WTC11 (cell line): ENCODE measurements around the gene BCAT1. TPM values are rescaled to one million over a fixed set of nuclear protein-coding genes. Genes with fewer than 3 reads are reported as not detected.
A peak's percentile ranks its signal among the peaks of the same experiment; 100 is the strongest.

Experiments
- ATAC-seq: fragments of 200-7000 bp; cut with Tn5 transposase; 2 replicates; pipeline ENCODE4 v1.10.0; 2021; ENCODE audit warnings: mild to moderate bottlenecking, moderate library complexity
- CTCF ChIA-PET: fragments of 300-600 bp; sonication (Branson Sonifier 250); formaldehyde crosslinking; loops from one replicate; lab custom pipeline; 2021; ENCODE audit warnings: antibody characterized with exemption; lab: Charles Lee
- POLR2A ChIA-PET: fragments of 350-600 bp; sonication (Branson Sonifier 250); formaldehyde crosslinking; loops from one replicate; lab custom pipeline; 2021; ENCODE audit warnings: antibody characterized with exemption; lab: Charles Lee
- DNase-seq: peaks from one replicate; pipeline ENCODE4 v3.0.0; 2021; ENCODE audit warnings: low spot score
- H3K27ac Mint-ChIP-seq: 2 replicates; pipeline ENCODE4 v1.8.0; 2021; ENCODE audit warnings: mixed read lengths
- H3K27me3 Mint-ChIP-seq: 2 replicates; pipeline ENCODE4 v1.8.0; 2021; ENCODE audit warnings: low read depth, mild to moderate bottlenecking, moderate library complexity, mixed read lengths
- H3K36me3 Mint-ChIP-seq: 2 replicates; pipeline ENCODE4 v1.8.0; 2021; ENCODE audit warnings: mixed read lengths
- H3K4me1 Mint-ChIP-seq: 2 replicates; pipeline ENCODE4 v1.8.0; 2022; ENCODE audit warnings: mixed read lengths
- H3K4me3 Mint-ChIP-seq: 2 replicates; pipeline ENCODE4 v1.8.0; 2021; ENCODE audit warnings: mild to moderate bottlenecking, moderate library complexity, mixed read lengths
- H3K9me3 Mint-ChIP-seq: 2 replicates; pipeline ENCODE4 v1.8.0; 2021; ENCODE audit warnings: mixed read lengths
- ARID4B ChIP-seq: sonication (generic); formaldehyde crosslinking; IDR thresholded peaks from 2 replicates; pipeline ENCODE4 v1.8.0; 2023; ENCODE audit warnings: missing genetic modification reagents, mild to moderate bottlenecking, borderline replicate concordance
- ATF1 ChIP-seq: sonication (generic); formaldehyde crosslinking; IDR thresholded peaks from 2 replicates; pipeline ENCODE4 v1.8.1; 2023; ENCODE audit warnings: mild to moderate bottlenecking, moderate library complexity, missing genetic modification reagents
- ATF3 ChIP-seq: sonication (generic); formaldehyde crosslinking; conservative IDR thresholded peaks from 2 replicates; pipeline ENCODE4 v1.8.1; 2022; ENCODE audit warnings: mild to moderate bottlenecking, missing genetic modification reagents
- CBFB ChIP-seq: sonication (generic); formaldehyde crosslinking; IDR thresholded peaks from 2 replicates; pipeline ENCODE4 v1.8.1; 2022; ENCODE audit warnings: mild to moderate bottlenecking, low read depth, missing genetic modification reagents
- CREM ChIP-seq: sonication (generic); formaldehyde crosslinking; IDR thresholded peaks from 2 replicates; pipeline ENCODE4 v1.8.1; 2022; ENCODE audit warnings: mild to moderate bottlenecking, missing genetic modification reagents, moderate library complexity
- ERG ChIP-seq: fragments of 250-450 bp; sonication (Bioruptor Pico); IDR thresholded peaks from 2 replicates; pipeline ENCODE4 v1.8.0; 2021; ENCODE audit warnings: mild to moderate bottlenecking
- FOXP1 ChIP-seq: sonication (generic); formaldehyde crosslinking; IDR thresholded peaks from 2 replicates; pipeline ENCODE4 v1.8.0; 2022; ENCODE audit warnings: missing genetic modification reagents, mild to moderate bottlenecking, moderate library complexity, borderline replicate concordance
- GTF2I ChIP-seq: fragments of 250-450 bp; sonication (Bioruptor Pico); conservative IDR thresholded peaks from 2 replicates; pipeline ENCODE4 v1.4.0; 2021; ENCODE audit warnings: mild to moderate bottlenecking
- MXD4 ChIP-seq: fragments of 250-450 bp; sonication (Bioruptor Pico); IDR thresholded peaks from 2 replicates; pipeline ENCODE4 v1.8.0; 2021; ENCODE audit warnings: mild to moderate bottlenecking, moderate library complexity, borderline replicate concordance
- NFE2L1 ChIP-seq: sonication (generic); formaldehyde crosslinking; IDR thresholded peaks from 2 replicates; pipeline ENCODE4 v1.8.1; 2023; ENCODE audit warnings: missing genetic modification reagents
- NR3C1 ChIP-seq: sonication (generic); formaldehyde crosslinking; conservative IDR thresholded peaks from 2 replicates; pipeline ENCODE4 v1.8.1; 2023; ENCODE audit warnings: low read depth, mild to moderate bottlenecking, missing genetic modification reagents
- OVOL2 ChIP-seq: fragments of 250-450 bp; sonication (Bioruptor Pico); IDR thresholded peaks from 2 replicates; pipeline ENCODE4 v1.9.0; 2021; ENCODE audit warnings: mild to moderate bottlenecking, borderline replicate concordance
- TP53 ChIP-seq: sonication (generic); formaldehyde crosslinking; IDR thresholded peaks from 2 replicates; pipeline ENCODE4 v1.8.1; 2023; ENCODE audit warnings: mild to moderate bottlenecking, missing genetic modification reagents
- ZNF232 ChIP-seq: sonication (generic); formaldehyde crosslinking; IDR thresholded peaks from 2 replicates; pipeline ENCODE4 v1.8.0; 2022; ENCODE audit warnings: mild to moderate bottlenecking, missing genetic modification reagents
- ZNF423 ChIP-seq: fragments of 250-450 bp; sonication (Bioruptor Pico); IDR thresholded peaks from 2 replicates; pipeline ENCODE4 v2.1.2; 2022; ENCODE audit warnings: mild to moderate bottlenecking, moderate library complexity
- ZNF532 ChIP-seq: fragments of 250-450 bp; sonication (Bioruptor Pico); IDR thresholded peaks from 2 replicates; pipeline ENCODE4 v1.9.0; 2021; ENCODE audit warnings: mild to moderate bottlenecking, borderline replicate concordance
- total RNA-seq: library from RNA; stranded (reverse); gene quantifications from 3 replicates; pipeline ENCODE4 v1.2.3, GENCODE V29; 2021
- TF ChIP-seq, protein P1 (sequence below): sonication (generic); formaldehyde crosslinking; IDR thresholded peaks from 2 replicates; pipeline ENCODE4 v1.8.1; 2023; ENCODE audit warnings: mild to moderate bottlenecking, missing genetic modification reagents, moderate library complexity
- TF ChIP-seq, protein P2 (sequence below): fragments of 250-450 bp; sonication (Bioruptor Pico); IDR thresholded peaks from 2 replicates; pipeline ENCODE4 v1.9.0; 2021; ENCODE audit warnings: mild to moderate bottlenecking
- TF ChIP-seq, protein P3 (sequence below): sonication (generic); formaldehyde crosslinking; IDR thresholded peaks from 2 replicates; pipeline ENCODE4 v1.8.0; 2023; ENCODE audit warnings: missing genetic modification reagents
- TF ChIP-seq, protein P4 (sequence below): sonication (generic); formaldehyde crosslinking; IDR thresholded peaks from 2 replicates; pipeline ENCODE4 v1.8.1; 2022; ENCODE audit warnings: low read depth, missing genetic modification reagents, borderline replicate concordance

BCAT1 gene
- total RNA-seq, 1 experiment from 2014 or later = 267 TPM

GRCh38 chr12:24974216-24974615, 25.3 kb upstream of the BCAT1 start (continued):
- TF ChIP-seq ARID4B (CRISPR knock-in tag) (no peak), ERG (CRISPR knock-in tag) (no peak)

DNA sequence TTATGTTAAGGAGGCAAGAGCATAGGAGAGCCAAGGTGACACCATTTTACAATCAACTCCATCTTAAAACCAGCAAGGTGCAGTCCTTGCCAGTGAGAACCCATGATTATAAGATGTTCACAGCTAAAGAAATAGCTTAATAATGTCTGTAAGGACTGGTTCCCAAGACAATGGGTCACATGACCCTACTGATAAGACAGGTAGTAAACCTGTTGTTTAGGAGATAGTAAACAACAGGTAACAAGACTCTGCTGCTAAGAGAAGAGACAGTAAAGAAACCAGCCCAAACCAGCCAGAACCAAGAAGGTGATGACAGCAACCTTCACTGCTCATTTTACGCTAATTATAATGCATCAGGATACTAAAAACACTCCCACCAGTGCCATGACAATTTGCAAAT, 23.2 kb upstream of the BCAT1 start:
- peaks cover 12% of the 10 kb centered on the region for H3K36me3 Mint-ChIP-seq
- H3K4me1 Mint-ChIP-seq = no peaks in the 10 kb centered on the region
- no peak overlapping the region for H3K27ac Mint-ChIP-seq
- peaks cover 22% of the 10 kb centered on the region for H3K9me3 Mint-ChIP-seq
- ChIA-PET POLR2A (interaction anchor here (1.0 kb wide), 1 partner anchor 14 kb away, joined by 4 read pairs; no protein-coding TSS in a partner anchor), CTCF (interaction anchor here (1.6 kb wide), 1 partner anchor 19 kb away, joined by 3 read pairs; no protein-coding TSS in a partner anchor)
- no peak for ATAC-seq
- no peak for TF ChIP-seq ZNF232 (CRISPR knock-in tag)
- TF ChIP-seq, protein P1, sequence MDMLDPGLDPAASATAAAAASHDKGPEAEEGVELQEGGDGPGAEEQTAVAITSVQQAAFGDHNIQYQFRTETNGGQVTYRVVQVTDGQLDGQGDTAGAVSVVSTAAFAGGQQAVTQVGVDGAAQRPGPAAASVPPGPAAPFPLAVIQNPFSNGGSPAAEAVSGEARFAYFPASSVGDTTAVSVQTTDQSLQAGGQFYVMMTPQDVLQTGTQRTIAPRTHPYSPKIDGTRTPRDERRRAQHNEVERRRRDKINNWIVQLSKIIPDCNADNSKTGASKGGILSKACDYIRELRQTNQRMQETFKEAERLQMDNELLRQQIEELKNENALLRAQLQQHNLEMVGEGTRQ (CRISPR knock-in tag) = peak; percentile 34
- H3K4me3 Mint-ChIP-seq = no peak overlapping the region
- no peak for DNase-seq
- H3K27me3 Mint-ChIP-seq = no peaks in the 10 kb centered on the region; the same call in 1 of the 2 replicates

GRCh38 chr12:24970177-24970576, 21.3 kb upstream of the BCAT1 start:
- ATAC-seq = no peak
- TF ChIP-seq ZNF423 (CRISPR knock-in tag) (no peak), OVOL2 (CRISPR knock-in tag) (no peak), NFE2L1 (CRISPR knock-in tag) (no peak), ZNF532 (CRISPR knock-in tag) (no peak), CBFB (CRISPR knock-in tag) (no peak), TP53 (CRISPR knock-in tag) (no peak), MXD4 (CRISPR knock-in tag) (no peak), NR3C1 (CRISPR knock-in tag) (no peak), ATF3 (CRISPR knock-in tag) (no peak), CREM (CRISPR knock-in tag) (no peak), ATF1 (no peak), GTF2I (no peak), FOXP1 (CRISPR knock-in tag) (no peak)
- TF ChIP-seq, protein P2, sequence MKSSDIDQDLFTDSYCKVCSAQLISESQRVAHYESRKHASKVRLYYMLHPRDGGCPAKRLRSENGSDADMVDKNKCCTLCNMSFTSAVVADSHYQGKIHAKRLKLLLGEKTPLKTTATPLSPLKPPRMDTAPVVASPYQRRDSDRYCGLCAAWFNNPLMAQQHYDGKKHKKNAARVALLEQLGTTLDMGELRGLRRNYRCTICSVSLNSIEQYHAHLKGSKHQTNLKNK = no peak
- TF ChIP-seq, protein P3, sequence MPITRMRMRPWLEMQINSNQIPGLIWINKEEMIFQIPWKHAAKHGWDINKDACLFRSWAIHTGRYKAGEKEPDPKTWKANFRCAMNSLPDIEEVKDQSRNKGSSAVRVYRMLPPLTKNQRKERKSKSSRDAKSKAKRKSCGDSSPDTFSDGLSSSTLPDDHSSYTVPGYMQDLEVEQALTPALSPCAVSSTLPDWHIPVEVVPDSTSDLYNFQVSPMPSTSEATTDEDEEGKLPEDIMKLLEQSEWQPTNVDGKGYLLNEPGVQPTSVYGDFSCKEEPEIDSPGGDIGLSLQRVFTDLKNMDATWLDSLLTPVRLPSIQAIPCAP (CRISPR knock-in tag) = no peak
- TF ChIP-seq, protein P4, sequence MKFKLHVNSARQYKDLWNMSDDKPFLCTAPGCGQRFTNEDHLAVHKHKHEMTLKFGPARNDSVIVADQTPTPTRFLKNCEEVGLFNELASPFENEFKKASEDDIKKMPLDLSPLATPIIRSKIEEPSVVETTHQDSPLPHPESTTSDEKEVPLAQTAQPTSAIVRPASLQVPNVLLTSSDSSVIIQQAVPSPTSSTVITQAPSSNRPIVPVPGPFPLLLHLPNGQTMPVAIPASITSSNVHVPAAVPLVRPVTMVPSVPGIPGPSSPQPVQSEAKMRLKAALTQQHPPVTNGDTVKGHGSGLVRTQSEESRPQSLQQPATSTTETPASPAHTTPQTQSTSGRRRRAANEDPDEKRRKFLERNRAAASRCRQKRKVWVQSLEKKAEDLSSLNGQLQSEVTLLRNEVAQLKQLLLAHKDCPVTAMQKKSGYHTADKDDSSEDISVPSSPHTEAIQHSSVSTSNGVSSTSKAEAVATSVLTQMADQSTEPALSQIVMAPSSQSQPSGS (CRISPR knock-in tag) = no peak

More at GRCh38 chr12:24970177-24970576, 21.3 kb upstream of the BCAT1 start:
- Mint-ChIP-seq H3K4me1 (no peaks in the 10 kb centered on the region), H3K9me3 (peaks cover 22% of the 10 kb centered on the region), H3K36me3 (peaks cover 12% of the 10 kb centered on the region), H3K4me3 (no peak overlapping the region), H3K27me3 (no peaks in the 10 kb centered on the region; the same call in 1 of the 2 replicates), H3K27ac (no peak overlapping the region)
- DNase-seq = no peak
- CTCF ChIA-PET = no interaction called here
- POLR2A ChIA-PET = no interaction called here
